CD4-positive, alpha-beta T cell treated with Interleukin-10 for 1 hour (primary cell): Measurements from ENCODE around the gene SYCP3.
A peak's percentile ranks its signal among the peaks of the same experiment; 100 is the strongest.
"Not testable (repeated sequence)": the region's sequence is repeated elsewhere in the genome, so short reads cannot be mapped to it uniquely, and the experiment has no call there.

Source experiments
- DNase-seq: peaks from one replicate; pipeline ENCODE4 v3.0.0-alpha.2; 2020

The SYCP3 gene

GRCh38 chr12:101759396-101760047 is 20.3 kb upstream of the SYCP3 start:
- DNase-seq: peak; percentile 53

- DNase-seq: no peak
These were observed 10.9 kb upstream of the SYCP3 start for GRCh38 chr12:101750152-101750551.

- DNase-seq: no peak
These were observed 10.4 kb upstream of the SYCP3 start for GRCh38 chr12:101749657-101750056.

- no peak for DNase-seq
These were observed 9.6 kb upstream of the SYCP3 start for GRCh38 chr12:101748907-101749306.

- DNase-seq: no peak
These were observed 8.4 kb upstream of the SYCP3 start for GRCh38 chr12:101747697-101748096.

- no peak for DNase-seq
These were observed 7.4 kb upstream of the SYCP3 start for GRCh38 chr12:101746661-101747060.

GRCh38 chr12:101746196-101746595 is 6.9 kb upstream of the SYCP3 start:
- no peak for DNase-seq

- no peak for DNase-seq
These were observed 6.2 kb upstream of the SYCP3 start for GRCh38 chr12:101745481-101745880.

- DNase-seq: peak; percentile 20
These were observed 4.6 kb upstream of the SYCP3 start for GRCh38 chr12:101743724-101744472.

GRCh38 chr12:101743242-101743641 is 4.0 kb upstream of the SYCP3 start:
- no peak for DNase-seq

- DNase-seq: no peak
These were observed 1.7 kb upstream of the SYCP3 start for GRCh38 chr12:101740980-101741379.

GRCh38 chr12:101740566-101740965 is 1.3 kb upstream of the SYCP3 start:
- DNase-seq: no peak

- DNase-seq: no peak
These were observed 1.8 kb downstream of the SYCP3 start for GRCh38 chr12:101737476-101737875.

- DNase-seq: not testable (repeated sequence)
These were observed 4.8 kb downstream of the SYCP3 start for GRCh38 chr12:101734482-101734881.

- no peak for DNase-seq
These were observed 6.1 kb downstream of the SYCP3 start for GRCh38 chr12:101733166-101733565.

- DNase-seq: no peak
These were observed 6.9 kb downstream of the SYCP3 start for GRCh38 chr12:101732318-101732717.

GRCh38 chr12:101729842-101730241 is 9.4 kb downstream of the SYCP3 start:
- DNase-seq: no peak

- no peak for DNase-seq
These were observed 12.2 kb downstream of the SYCP3 start for GRCh38 chr12:101727098-101727497.

- no peak for DNase-seq
These were observed 16.9 kb downstream of the SYCP3 start for GRCh38 chr12:101722392-101722791.

GRCh38 chr12:101720118-101720517 is 19.1 kb downstream of the SYCP3 start:
- no peak for DNase-seq

GRCh38 chr12:101719566-101719965 is 19.7 kb downstream of the SYCP3 start:
- no peak for DNase-seq

- DNase-seq: no peak
These were observed 24.3 kb downstream of the SYCP3 start for GRCh38 chr12:101714877-101715444.

- no peak for DNase-seq
These were observed 25.3 kb downstream of the SYCP3 start for GRCh38 chr12:101713930-101714329.

- DNase-seq: no peak
These were observed 26.1 kb downstream of the SYCP3 start for GRCh38 chr12:101713059-101713682.
